BE2C (cell line): ENCODE results near the gene DRICH1.
A peak's percentile ranks its signal among the peaks of the same experiment; 100 is the strongest.

Source experiments
- DNase-seq: peaks from one replicate; pipeline ENCODE4 v3.0.0-alpha.2; 2020
- H3K27me3 ChIP-seq: fragments of 250-450 bp; sonication (Bioruptor Pico); 2 replicates; pipeline ENCODE4 v1.5.1; 2020; ENCODE audit warnings: mild to moderate bottlenecking
- H3K36me3 ChIP-seq: fragments of 250-450 bp; sonication (Bioruptor Pico); 2 replicates; pipeline ENCODE4 v1.5.1; 2020; ENCODE audit warnings: mild to moderate bottlenecking
- H3K4me1 ChIP-seq: fragments of 250-450 bp; sonication (Bioruptor Pico); 2 replicates; pipeline ENCODE4 v1.5.1; 2020
- H3K4me3 ChIP-seq: 2 replicates; pipeline ENCODE4 v1.5.1; 2011; ENCODE audit warnings: low read depth, low read length
- H3K9me3 ChIP-seq: fragments of 250-450 bp; sonication (Bioruptor Pico); 2 replicates; pipeline ENCODE4 v1.5.1; 2020
- CTCF ChIP-seq: IDR thresholded peaks from 2 replicates; pipeline ENCODE4 v1.5.1; 2012; ENCODE audit warnings: mild to moderate bottlenecking, low read depth, low read length

The DRICH1 gene

DNA sequence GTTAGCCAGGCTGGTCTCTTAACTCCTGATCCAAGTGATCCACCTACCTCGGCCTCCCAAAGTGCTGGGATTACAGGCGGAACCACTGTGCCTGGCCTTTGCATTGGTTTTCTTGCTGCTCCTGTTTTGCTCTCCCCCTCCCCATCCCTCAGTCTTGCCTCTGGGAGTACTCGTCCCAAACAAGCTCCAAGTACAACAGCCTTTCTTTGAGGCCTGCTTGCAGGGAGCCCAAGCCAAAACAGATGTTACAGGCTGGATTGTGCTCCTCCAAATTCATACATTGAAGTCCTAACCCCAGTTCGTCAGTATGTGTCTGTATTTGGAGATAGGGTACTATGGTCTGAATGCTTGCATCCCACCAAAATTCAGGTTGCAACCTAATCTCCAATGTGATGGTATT lies 60.6 kb downstream of the DRICH1 start:
- Histone ChIP-seq H3K27me3 (no peaks in the 10 kb centered on the region), H3K4me3 (no peak overlapping the region), H3K9me3 (no peaks in the 10 kb centered on the region), H3K4me1 (no peaks in the 10 kb centered on the region), H3K36me3 (no peaks in the 10 kb centered on the region)
- TF ChIP-seq CTCF, result no peak
- DNase-seq, result no peak

- Histone ChIP-seq H3K36me3 (no peaks in the 10 kb centered on the region), H3K9me3 (no peaks in the 10 kb centered on the region), H3K4me1 (no peaks in the 10 kb centered on the region), H3K27me3 (no peaks in the 10 kb centered on the region), H3K4me3 (no peak overlapping the region)
- DNase-seq, result no peak
- no peak for TF ChIP-seq CTCF
These were observed 61.4 kb downstream of the DRICH1 start for GRCh38 chr22:23570681-23571080.

DNA sequence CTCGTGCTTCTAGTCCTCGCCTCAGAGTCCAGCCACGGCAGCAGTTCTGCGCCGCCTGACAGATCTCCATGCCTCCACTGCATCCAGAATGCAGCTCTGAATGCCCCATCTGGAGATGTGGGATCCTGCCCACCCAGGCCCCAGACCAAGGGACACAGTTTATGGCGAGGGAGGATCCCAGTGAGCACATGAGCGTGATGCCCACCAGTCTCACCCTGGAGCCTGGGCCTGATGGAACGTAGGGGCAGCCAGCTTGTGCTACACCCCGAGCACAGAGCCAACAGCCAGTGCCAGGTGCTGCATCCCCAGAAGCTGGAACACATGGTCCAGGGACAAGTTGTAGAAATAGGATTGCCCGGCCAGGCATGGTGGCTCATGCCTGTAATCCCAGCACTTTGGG lies 62.4 kb downstream of the DRICH1 start:
- Histone ChIP-seq H3K4me1 (no peaks in the 10 kb centered on the region), H3K36me3 (no peaks in the 10 kb centered on the region), H3K9me3 (no peaks in the 10 kb centered on the region), H3K27me3 (no peaks in the 10 kb centered on the region), H3K4me3 (no peak overlapping the region)
- no peak for DNase-seq
- TF ChIP-seq CTCF, result no peak

- H3K4me1 ChIP-seq, result no peaks in the 10 kb centered on the region
- no peak for TF ChIP-seq CTCF
- H3K4me3 ChIP-seq, result no peak overlapping the region
- no peaks in the 10 kb centered on the region for H3K9me3 ChIP-seq
- H3K36me3 ChIP-seq, result no peaks in the 10 kb centered on the region
- DNase-seq, result no peak
- no peaks in the 10 kb centered on the region for H3K27me3 ChIP-seq
These were observed 62.8 kb downstream of the DRICH1 start for GRCh38 chr22:23569291-23569690.

- H3K27me3 ChIP-seq, result no peaks in the 10 kb centered on the region
- TF ChIP-seq CTCF, result no peak
These were observed 65.2 kb downstream of the DRICH1 start for GRCh38 chr22:23566705-23567475.

GRCh38 chr22:23565915-23566704 lies 66.0 kb downstream of the DRICH1 start:
- Histone ChIP-seq H3K27me3 (no peaks in the 10 kb centered on the region), H3K36me3 (no peaks in the 10 kb centered on the region), H3K9me3 (no peaks in the 10 kb centered on the region), H3K4me3 (peak overlapping the region; percentile 60), H3K4me1 (no peaks in the 10 kb centered on the region)
- peak; percentile 51 for DNase-seq
- TF ChIP-seq CTCF, result no peak

More at GRCh38 chr22:23566705-23567475, 65.2 kb downstream of the DRICH1 start:
- Histone ChIP-seq H3K4me3 (peak overlapping the region; percentile 40), H3K4me1 (no peaks in the 10 kb centered on the region), H3K36me3 (no peaks in the 10 kb centered on the region), H3K9me3 (no peaks in the 10 kb centered on the region)
- DNase-seq, result no peak
